Uterus (tissue), 4 donors: ENCODE data around the gene ANKRD37. TPM values are rescaled to one million over a fixed set of nuclear protein-coding genes. Genes with fewer than 3 reads are reported as not detected.

ENCODE experiments used
- DNase-seq, 2 donors: peaks; one replicate each; pipeline ENCODE4 v3.0.0-alpha.2; 2019 to 2020
- H3K27ac ChIP-seq, 2 donors: fragments of 200-600 bp; sonication (generic); 1 replicate in 1 of 2; 2 replicates in 1 of 2; pipeline ENCODE4 v1.5.1; 2016 to 2018
- H3K27me3 ChIP-seq, 2 donors: fragments of 200-600 bp; sonication (generic); one replicate each; pipeline ENCODE4 v1.5.1; 2018 to 2019; ENCODE audit warnings: control low read depth in 1 of 2
- H3K36me3 ChIP-seq, 2 donors: fragments of 200-600 bp; sonication (generic); one replicate each; pipeline ENCODE4 v1.5.1; 2019; ENCODE audit warnings: control low read depth in 1 of 2
- H3K4me1 ChIP-seq, 2 donors: fragments of 200-600 bp; sonication (generic); one replicate each; pipeline ENCODE4 v1.5.1; 2018 to 2019; ENCODE audit warnings: control low read depth in 1 of 2
- H3K4me3 ChIP-seq, 2 donors: fragments of 200-600 bp; sonication (generic); 1 replicate in 1 of 2; 2 replicates in 1 of 2; pipeline ENCODE4 v1.5.1; 2018 to 2019; ENCODE audit warnings: mild to moderate bottlenecking in 1 of 2
- H3K9me3 ChIP-seq, 2 donors: fragments of 200-600 bp; sonication (generic); one replicate each; pipeline ENCODE4 v1.5.1; 2019; ENCODE audit warnings: control low read depth in 1 of 2
- POLR2A ChIP-seq, 2 donors: fragments of 450-650 bp; IDR thresholded peaks; one replicate each; pipeline ENCODE4 v1.6.1; 2016; ENCODE audit warnings: antibody characterized with exemption in 2 of 2, mild to moderate bottlenecking in 1 of 2, moderate library complexity in 1 of 2
- intact Hi-C: fragments of 100-400 bp; cut with DNase I; formaldehyde crosslinking; loops from one replicate; pipeline ENCODE4 v1.15.1; 2023; ENCODE audit warnings: low total_unique reads
- total RNA-seq, 4 donors: library from RNA; depleted of rRNA in 3 of 4; stranded (reverse); fragments of >200 nt in 3 of 4; gene quantifications; one replicate each; pipeline versions ENCODE4 v1.1.0 to v1.2.4, GENCODE V29; 2014 to 2023
- TF ChIP-seq, protein P1 (sequence below), 4 experiments: fragments of 200-600 bp in 2 of 4; fragments of 450-650 bp in 2 of 4; sonication (generic) in 2 of 4; IDR thresholded peaks; one replicate each; pipeline ENCODE4 v1.5.1; 2016 to 2019; ENCODE audit warnings: antibody characterized with exemption in 4 of 4, mild to moderate bottlenecking in 2 of 4, moderate library complexity in 1 of 4
- donor health status: DM: yes; HTN: yes; CAD: no.

Gene ANKRD37
- total RNA-seq, 4 donors from 2014 or later, result 0.51 to 17.6 (median 10.9) TPM

DNA sequence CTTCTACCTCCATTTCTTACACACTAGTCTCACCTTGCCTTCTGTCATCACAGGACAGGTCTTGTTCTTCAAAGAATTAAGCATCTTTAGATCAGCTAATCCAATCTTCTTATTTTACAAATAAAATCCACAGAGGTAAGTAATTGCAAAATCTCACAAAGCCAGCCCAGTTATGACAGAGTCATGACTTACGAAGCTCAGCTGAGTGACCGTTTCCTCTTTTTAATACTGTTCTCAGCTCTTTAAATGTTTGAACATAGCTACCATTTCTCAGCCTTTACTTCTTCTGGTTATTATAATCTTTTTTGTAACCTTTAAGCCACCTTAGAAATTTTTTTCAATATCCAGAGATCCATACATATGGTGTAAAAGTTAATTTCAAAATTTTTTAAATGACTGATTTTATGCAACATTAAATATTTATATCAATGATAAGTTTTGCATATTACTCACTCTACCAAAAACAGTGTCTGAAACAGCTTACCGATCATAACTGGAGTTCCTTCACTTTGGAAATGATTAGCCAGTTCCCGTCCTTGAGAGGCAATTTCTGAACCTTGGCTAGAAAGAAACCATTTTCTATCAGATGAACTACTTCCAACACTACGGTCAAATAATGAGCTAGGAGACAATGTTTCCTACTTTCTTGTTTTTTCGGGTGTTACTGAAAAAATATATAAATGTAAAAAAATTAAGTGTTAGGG lies 8.8 kb downstream of the ANKRD37 start:
- no peaks in the 10 kb centered on the region for H3K4me1 ChIP-seq
- H3K9me3 ChIP-seq, result no peaks in the 10 kb centered on the region
- H3K4me3 ChIP-seq, result no peak overlapping the region
- no peaks in the 10 kb centered on the region for H3K36me3 ChIP-seq
- intact Hi-C loops, result no loop called here
- no peak for DNase-seq
- no peak for TF ChIP-seq POLR2A (IDR thresholded peaks at IDR 0.05)
- TF ChIP-seq, protein P1, sequence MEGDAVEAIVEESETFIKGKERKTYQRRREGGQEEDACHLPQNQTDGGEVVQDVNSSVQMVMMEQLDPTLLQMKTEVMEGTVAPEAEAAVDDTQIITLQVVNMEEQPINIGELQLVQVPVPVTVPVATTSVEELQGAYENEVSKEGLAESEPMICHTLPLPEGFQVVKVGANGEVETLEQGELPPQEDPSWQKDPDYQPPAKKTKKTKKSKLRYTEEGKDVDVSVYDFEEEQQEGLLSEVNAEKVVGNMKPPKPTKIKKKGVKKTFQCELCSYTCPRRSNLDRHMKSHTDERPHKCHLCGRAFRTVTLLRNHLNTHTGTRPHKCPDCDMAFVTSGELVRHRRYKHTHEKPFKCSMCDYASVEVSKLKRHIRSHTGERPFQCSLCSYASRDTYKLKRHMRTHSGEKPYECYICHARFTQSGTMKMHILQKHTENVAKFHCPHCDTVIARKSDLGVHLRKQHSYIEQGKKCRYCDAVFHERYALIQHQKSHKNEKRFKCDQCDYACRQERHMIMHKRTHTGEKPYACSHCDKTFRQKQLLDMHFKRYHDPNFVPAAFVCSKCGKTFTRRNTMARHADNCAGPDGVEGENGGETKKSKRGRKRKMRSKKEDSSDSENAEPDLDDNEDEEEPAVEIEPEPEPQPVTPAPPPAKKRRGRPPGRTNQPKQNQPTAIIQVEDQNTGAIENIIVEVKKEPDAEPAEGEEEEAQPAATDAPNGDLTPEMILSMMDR (IDR thresholded peaks at IDR 0.05), result no peak
- H3K27me3 ChIP-seq, result no peaks in the 10 kb centered on the region
- H3K27ac ChIP-seq, result no peak overlapping the region

DNA sequence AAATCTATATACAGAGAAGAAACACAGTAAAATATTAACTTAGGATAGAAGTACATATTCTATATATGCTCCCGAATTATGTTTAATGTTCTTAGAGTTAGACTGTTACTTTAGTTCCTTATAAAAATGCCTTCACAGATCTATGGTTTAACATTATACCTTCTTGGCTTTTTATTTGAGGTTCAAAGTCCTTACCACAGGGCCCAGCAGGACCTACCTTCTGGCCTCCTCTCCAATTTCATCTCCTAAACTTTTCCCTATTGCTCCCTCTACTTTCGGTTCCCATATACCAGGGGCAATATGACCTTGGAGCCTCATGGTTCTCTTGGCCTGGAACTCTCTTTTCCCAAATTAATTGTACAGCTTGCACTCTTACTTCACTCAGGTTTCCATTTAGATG lies 11.8 kb downstream of the ANKRD37 start:
- Histone ChIP-seq H3K27ac (no peak overlapping the region), H3K27me3 (no peaks in the 10 kb centered on the region), H3K4me1 (no peaks in the 10 kb centered on the region), H3K9me3 (no peaks in the 10 kb centered on the region), H3K36me3 (no peaks in the 10 kb centered on the region), H3K4me3 (no peak overlapping the region)
- TF ChIP-seq, protein P1 (IDR thresholded peaks at IDR 0.05), result no peak
- no peak for TF ChIP-seq POLR2A (IDR thresholded peaks at IDR 0.05)
- intact Hi-C loops, result no loop called here
- DNase-seq, result no peak

DNA sequence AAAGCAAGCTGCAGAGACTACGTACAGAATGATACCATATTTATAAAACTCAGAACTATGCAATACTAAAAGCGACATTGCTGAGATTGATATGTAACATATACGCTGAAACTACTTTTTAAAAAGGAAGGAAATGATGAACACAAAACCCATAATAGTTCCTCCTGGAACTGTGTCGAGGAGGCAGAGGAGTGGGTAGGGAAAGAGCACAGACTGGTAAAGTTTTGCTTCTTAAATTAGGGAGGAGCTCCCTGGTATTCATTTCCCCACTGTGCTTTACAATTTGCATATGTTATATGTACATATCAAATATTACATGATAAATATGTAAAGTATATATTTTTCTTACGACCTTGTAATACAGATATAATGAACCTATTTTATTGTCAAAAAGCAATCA lies 15.2 kb downstream of the ANKRD37 start:
- intact Hi-C loops, result no loop called here
- no peak for DNase-seq
- Histone ChIP-seq H3K36me3 (no peaks in the 10 kb centered on the region), H3K27ac (no peak overlapping the region), H3K4me1 (no peaks in the 10 kb centered on the region), H3K4me3 (no peak overlapping the region), H3K9me3 (no peaks in the 10 kb centered on the region), H3K27me3 (no peaks in the 10 kb centered on the region)
- TF ChIP-seq, protein P1 (IDR thresholded peaks at IDR 0.05), result no peak
- TF ChIP-seq POLR2A (IDR thresholded peaks at IDR 0.05), result no peak

DNA sequence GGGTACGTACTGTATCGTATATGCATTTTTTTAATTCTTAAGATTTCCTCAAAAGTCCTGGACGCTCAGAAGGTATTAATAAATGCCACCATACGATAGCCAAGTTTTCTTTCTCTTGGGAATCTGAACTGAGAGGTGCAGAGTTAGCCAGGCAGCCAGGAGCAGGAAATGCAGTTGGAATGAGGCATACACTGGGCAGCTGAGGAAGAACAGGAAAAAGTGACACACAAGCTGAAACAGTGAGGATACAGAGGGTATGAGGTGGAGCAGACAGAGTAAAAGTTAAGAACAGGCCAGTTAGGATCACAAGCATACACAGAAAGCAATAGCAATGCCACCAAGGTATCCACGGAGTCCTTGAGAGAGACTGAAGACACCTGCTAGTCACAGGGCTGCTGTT lies 15.8 kb downstream of the ANKRD37 start:
- H3K27ac ChIP-seq, result no peak overlapping the region
- H3K27me3 ChIP-seq, result no peaks in the 10 kb centered on the region
- intact Hi-C loops, result no loop called here
- no peak for DNase-seq
- H3K36me3 ChIP-seq, result no peaks in the 10 kb centered on the region
- no peak for TF ChIP-seq POLR2A (IDR thresholded peaks at IDR 0.05)
- TF ChIP-seq, protein P1 (IDR thresholded peaks at IDR 0.05), result no peak
- no peak overlapping the region for H3K4me3 ChIP-seq
- H3K9me3 ChIP-seq, result no peaks in the 10 kb centered on the region
- no peaks in the 10 kb centered on the region for H3K4me1 ChIP-seq

DNA sequence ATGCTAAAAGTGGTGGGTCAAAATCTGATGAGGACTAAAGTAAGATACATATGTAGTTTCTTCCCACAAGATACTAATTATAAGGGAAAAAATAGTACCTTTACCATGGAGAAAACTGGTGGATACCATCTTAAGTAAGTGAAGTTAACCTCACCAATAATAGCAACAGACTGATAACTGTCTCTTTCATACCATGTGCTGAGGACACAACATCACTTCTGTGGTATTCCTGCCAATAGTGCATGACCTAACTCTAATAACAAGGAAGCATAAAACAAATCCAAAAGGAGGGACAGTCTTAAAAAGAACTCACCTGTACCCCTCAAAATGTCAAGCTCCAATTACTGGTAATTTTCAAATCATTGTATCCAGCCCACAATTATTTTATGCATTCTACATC lies 20.3 kb downstream of the ANKRD37 start:
- H3K27me3 ChIP-seq, result no peaks in the 10 kb centered on the region
- no peaks in the 10 kb centered on the region for H3K36me3 ChIP-seq
- no peak for DNase-seq
- no peak overlapping the region for H3K4me3 ChIP-seq
- intact Hi-C loops, result no loop called here
- TF ChIP-seq POLR2A (IDR thresholded peaks at IDR 0.05), result no peak
- TF ChIP-seq, protein P1 (IDR thresholded peaks at IDR 0.05), result no peak
- no peak overlapping the region for H3K27ac ChIP-seq
- peaks cover 0 to 6% of the 10 kb centered on the region in 2 donors for H3K4me1 ChIP-seq
- H3K9me3 ChIP-seq, result no peaks in the 10 kb centered on the region
